ENCODE measurements around the gene SCGB1A1. TPM values are rescaled to one million over a fixed set of nuclear protein-coding genes. Genes with fewer than 3 reads are reported as not detected.
A peak's percentile ranks its signal among the peaks of the same experiment; 100 is the strongest.

The SCGB1A1 gene
- total and polyA plus RNA-seq, 7 experiments from 2014 or later, result not detected

GRCh38 chr11:62463121-62463542 is 44.3 kb downstream of the SCGB1A1 start:
- Mint-ChIP-seq H3K4me1 (peaks cover 0 to 10% (median 0%) of the 10 kb centered on the region in 7 donors), H3K27me3 (peaks cover 0 to 5% (median 0%) of the 10 kb centered on the region in 5 donors), H3K4me3 (peak overlapping the region in 1 of 10 donors; percentile 55), H3K27ac (peak overlapping the region in 1 of 9 donors; percentile 70), H3K36me3 (no peaks in the 10 kb centered on the region), H3K9me3 (no peaks in the 10 kb centered on the region)
- H3K4me1 ChIP-seq (ENCODE audit: control insufficient read depth in 2 of 2, insufficient read depth in 2 of 2, low read length in 2 of 2), result no peaks in the 10 kb centered on the region
- H3K36me3 ChIP-seq (ENCODE audit: control insufficient read depth in 2 of 3, insufficient read depth in 3 of 3, low read length in 3 of 3), result no peaks in the 10 kb centered on the region
- ChIA-PET POLR2A (no interaction called here), CTCF (interaction anchor here (0.7 kb wide), 1 partner anchor 68 kb away, joined by 3 read pairs; no protein-coding TSS in a partner anchor)
- intact Hi-C loops (cut with micrococcal nuclease), result no loop called here
- DNase-seq, result no peak
- no peak overlapping the region for H3K4me3 ChIP-seq (ENCODE audit: low read length)
- no peaks in the 10 kb centered on the region for H3K9me3 ChIP-seq (ENCODE audit: control insufficient read depth in 2 of 3, low read length in 3 of 3)
- H3K27ac ChIP-seq (ENCODE audit: low read depth, low read length), result no peak overlapping the region
- no peaks in the 10 kb centered on the region for H3K27me3 ChIP-seq (ENCODE audit: control insufficient read depth in 2 of 2, insufficient read depth in 2 of 2, low read length in 2 of 2)
- ATAC-seq, result no peak

- Histone ChIP-seq H3K27me3 (ENCODE audit: control insufficient read depth in 2 of 2, insufficient read depth in 2 of 2, low read length in 2 of 2) (no peaks in the 10 kb centered on the region), H3K4me1 (ENCODE audit: control insufficient read depth in 2 of 2, insufficient read depth in 2 of 2, low read length in 2 of 2) (no peaks in the 10 kb centered on the region), H3K9me3 (ENCODE audit: control insufficient read depth in 2 of 3, low read length in 3 of 3) (no peaks in the 10 kb centered on the region), H3K36me3 (ENCODE audit: control insufficient read depth in 2 of 3, insufficient read depth in 3 of 3, low read length in 3 of 3) (no peaks in the 10 kb centered on the region), H3K4me3 (ENCODE audit: low read length) (no peak overlapping the region), H3K27ac (ENCODE audit: low read depth, low read length) (no peak overlapping the region)
- DNase-seq, result no peak
- peaks cover 0 to 5% (median 0%) of the 10 kb centered on the region in 5 donors for H3K27me3 Mint-ChIP-seq
- H3K27ac Mint-ChIP-seq, result no peak overlapping the region
- CTCF ChIA-PET, result no interaction called here
- H3K4me1 Mint-ChIP-seq, result peaks cover 0 to 10% (median 0%) of the 10 kb centered on the region in 7 donors
- H3K9me3 Mint-ChIP-seq, result no peaks in the 10 kb centered on the region
- no peak for ATAC-seq
- no peaks in the 10 kb centered on the region for H3K36me3 Mint-ChIP-seq
- H3K4me3 Mint-ChIP-seq, result no peak overlapping the region
- POLR2A ChIA-PET, result no interaction called here
- intact Hi-C loops (cut with micrococcal nuclease), result no loop called here
Measured at GRCh38 chr11:62464655-62465054, 45.8 kb downstream of the SCGB1A1 start.

- intact Hi-C loops (cut with micrococcal nuclease), result no loop called here
- no peak for ATAC-seq
- H3K27ac ChIP-seq (ENCODE audit: low read depth, low read length), result no peak overlapping the region
- no peak for DNase-seq
- H3K4me1 Mint-ChIP-seq, result peaks cover 0 to 10% (median 0%) of the 10 kb centered on the region in 7 donors
- H3K4me3 ChIP-seq (ENCODE audit: low read length), result no peak overlapping the region
- ChIA-PET CTCF (no interaction called here), POLR2A (interaction anchor here (0.7 to 0.9 kb wide), 2 partner anchors 9 to 18 kb away, joined by 3 read pairs; no protein-coding TSS in a partner anchor)
- H3K27me3 ChIP-seq (ENCODE audit: control insufficient read depth in 2 of 2, insufficient read depth in 2 of 2, low read length in 2 of 2), result no peaks in the 10 kb centered on the region
- no peaks in the 10 kb centered on the region for H3K4me1 ChIP-seq (ENCODE audit: control insufficient read depth in 2 of 2, insufficient read depth in 2 of 2, low read length in 2 of 2)
- H3K9me3 Mint-ChIP-seq, result no peaks in the 10 kb centered on the region
- H3K36me3 ChIP-seq (ENCODE audit: control insufficient read depth in 2 of 3, insufficient read depth in 3 of 3, low read length in 3 of 3), result no peaks in the 10 kb centered on the region
- peaks cover 0 to 5% (median 0%) of the 10 kb centered on the region in 5 donors for H3K27me3 Mint-ChIP-seq
- H3K4me3 Mint-ChIP-seq, result no peak overlapping the region
- no peaks in the 10 kb centered on the region for H3K9me3 ChIP-seq (ENCODE audit: control insufficient read depth in 2 of 3, low read length in 3 of 3)
- no peak overlapping the region for H3K27ac Mint-ChIP-seq
- no peaks in the 10 kb centered on the region for H3K36me3 Mint-ChIP-seq
Measured at GRCh38 chr11:62466444-62466843, 47.6 kb downstream of the SCGB1A1 start.

GRCh38 chr11:62468577-62468976 is 49.7 kb downstream of the SCGB1A1 start:
- Mint-ChIP-seq H3K27ac (peak overlapping the region in 1 of 9 donors; percentile 49), H3K4me1 (peaks cover 0 to 9% (median 0%) of the 10 kb centered on the region in 7 donors), H3K9me3 (no peaks in the 10 kb centered on the region), H3K4me3 (no peak overlapping the region), H3K27me3 (no peaks in the 10 kb centered on the region), H3K36me3 (no peaks in the 10 kb centered on the region)
- no peak for ATAC-seq
- CTCF ChIA-PET, result no interaction called here
- POLR2A ChIA-PET, result interaction anchor here (0.7 kb wide), 1 partner anchor 196 kb away, joined by 3 read pairs; the partner anchor contains the start of genes C11orf98 and CSKMT
- Histone ChIP-seq H3K27me3 (ENCODE audit: control insufficient read depth in 2 of 2, insufficient read depth in 2 of 2, low read length in 2 of 2) (no peaks in the 10 kb centered on the region), H3K27ac (ENCODE audit: low read depth, low read length) (no peak overlapping the region), H3K36me3 (ENCODE audit: control insufficient read depth in 2 of 3, insufficient read depth in 3 of 3, low read length in 3 of 3) (no peaks in the 10 kb centered on the region), H3K4me3 (ENCODE audit: low read length) (no peak overlapping the region), H3K9me3 (ENCODE audit: control insufficient read depth in 2 of 3, low read length in 3 of 3) (no peaks in the 10 kb centered on the region), H3K4me1 (ENCODE audit: control insufficient read depth in 2 of 2, insufficient read depth in 2 of 2, low read length in 2 of 2) (no peaks in the 10 kb centered on the region)
- no peak for DNase-seq
- intact Hi-C loops (cut with micrococcal nuclease), result no loop called here

GRCh38 chr11:62471603-62472002 is 52.8 kb downstream of the SCGB1A1 start:
- no peak overlapping the region for H3K4me3 Mint-ChIP-seq
- POLR2A ChIA-PET, result no interaction called here
- no peaks in the 10 kb centered on the region for H3K36me3 Mint-ChIP-seq
- intact Hi-C loops (cut with micrococcal nuclease), result no loop called here
- H3K27ac Mint-ChIP-seq, result no peak overlapping the region
- no peaks in the 10 kb centered on the region for H3K9me3 Mint-ChIP-seq
- peaks cover 0 to 8% (median 0%) of the 10 kb centered on the region in 7 donors for H3K4me1 Mint-ChIP-seq
- Histone ChIP-seq H3K4me3 (ENCODE audit: low read length) (no peak overlapping the region), H3K27me3 (ENCODE audit: control insufficient read depth in 2 of 2, insufficient read depth in 2 of 2, low read length in 2 of 2) (no peaks in the 10 kb centered on the region), H3K27ac (ENCODE audit: low read depth, low read length) (no peak overlapping the region), H3K9me3 (ENCODE audit: control insufficient read depth in 2 of 3, low read length in 3 of 3) (no peaks in the 10 kb centered on the region), H3K4me1 (ENCODE audit: control insufficient read depth in 2 of 2, insufficient read depth in 2 of 2, low read length in 2 of 2) (no peaks in the 10 kb centered on the region), H3K36me3 (ENCODE audit: control insufficient read depth in 2 of 3, insufficient read depth in 3 of 3, low read length in 3 of 3) (no peaks in the 10 kb centered on the region)
- CTCF ChIA-PET, result no interaction called here
- H3K27me3 Mint-ChIP-seq, result no peaks in the 10 kb centered on the region
- ATAC-seq (no peak), DNase-seq (no peak)

GRCh38 chr11:62472063-62472884 is 53.4 kb downstream of the SCGB1A1 start:
- H3K4me3 Mint-ChIP-seq, result no peak overlapping the region
- H3K4me3 ChIP-seq (ENCODE audit: low read length), result no peak overlapping the region
- H3K36me3 ChIP-seq (ENCODE audit: control insufficient read depth in 2 of 3, insufficient read depth in 3 of 3, low read length in 3 of 3), result no peaks in the 10 kb centered on the region
- ChIA-PET CTCF (no interaction called here), POLR2A (no interaction called here)
- H3K4me1 Mint-ChIP-seq, result peaks cover 0 to 8% (median 0%) of the 10 kb centered on the region in 7 donors
- no peak overlapping the region for H3K27ac ChIP-seq (ENCODE audit: low read depth, low read length)
- DNase-seq (no peak), ATAC-seq (no peak)
- H3K27me3 ChIP-seq (ENCODE audit: control insufficient read depth in 2 of 2, insufficient read depth in 2 of 2, low read length in 2 of 2), result no peaks in the 10 kb centered on the region
- H3K36me3 Mint-ChIP-seq, result no peaks in the 10 kb centered on the region
- no peaks in the 10 kb centered on the region for H3K9me3 Mint-ChIP-seq
- peak overlapping the region in 3 of 9 donors; percentile 12 to 66 (median 29) for H3K27ac Mint-ChIP-seq
- intact Hi-C loops (cut with micrococcal nuclease), result no loop called here
- no peaks in the 10 kb centered on the region for H3K4me1 ChIP-seq (ENCODE audit: control insufficient read depth in 2 of 2, insufficient read depth in 2 of 2, low read length in 2 of 2)
- no peaks in the 10 kb centered on the region for H3K9me3 ChIP-seq (ENCODE audit: control insufficient read depth in 2 of 3, low read length in 3 of 3)
- H3K27me3 Mint-ChIP-seq, result no peaks in the 10 kb centered on the region

Measured in naive thymus-derived CD4-positive, alpha-beta T cell (primary cell).